HTR-8/SVneo (cell line): ENCODE results near the gene TRIM43B.
"Not testable (repeated sequence)": the region's sequence is repeated elsewhere in the genome, so short reads cannot be mapped to it uniquely, and the experiment has no call there.

Experiments
- DNase-seq: peaks from one replicate; pipeline ENCODE4 v3.0.0; 2011; ENCODE audit warnings: low spot score, mixed read lengths; ENCODE audit not compliant: insufficient read length
- FAIRE-seq: peaks from 2 replicates; lab custom pipeline; 2011; peaks lifted over from hg19 to GRCh38; lab: Jason Lieb, UNC

Gene TRIM43B

GRCh38 chr2:95484654-95485053, at the start of gene TRIM43B:
TRIM43B (minus strand) TSS chr2:95484754; CDS start chr2:95482714, 2,040 bp downstream.
- FAIRE-seq, DNase-seq: not testable (repeated sequence)

GRCh38 chr2:95531254-95531771, 46.8 kb upstream of the TRIM43B start:
- DNase-seq (no peak), FAIRE-seq (no peak)

GRCh38 chr2:95530734-95531133, 46.2 kb upstream of the TRIM43B start:
- FAIRE-seq = peak; percentile 77
- DNase-seq = peak; percentile 51

GRCh38 chr2:95526360-95527341, 42.1 kb upstream of the TRIM43B start:
- peak; percentile 31 for DNase-seq
- FAIRE-seq = no peak

- FAIRE-seq (no peak), DNase-seq (no peak)
These were observed 40.9 kb upstream of the TRIM43B start for GRCh38 chr2:95525294-95526035.

GRCh38 chr2:95524195-95524594, 39.6 kb upstream of the TRIM43B start:
- DNase-seq (no peak), FAIRE-seq (peak; percentile 4)

GRCh38 chr2:95514718-95515117, 30.2 kb upstream of the TRIM43B start:
- DNase-seq (no peak), FAIRE-seq (no peak)

GRCh38 chr2:95514226-95514625, 29.7 kb upstream of the TRIM43B start:
- FAIRE-seq, DNase-seq: not testable (repeated sequence)

- DNase-seq (no peak), FAIRE-seq (no peak)
These were observed 24.9 kb upstream of the TRIM43B start for GRCh38 chr2:95509408-95509807.

GRCh38 chr2:95505222-95505621, 20.7 kb upstream of the TRIM43B start:
- DNase-seq = no peak
- FAIRE-seq = no peak

GRCh38 chr2:95500854-95501253, 16.3 kb upstream of the TRIM43B start:
- DNase-seq = no peak
- no peak for FAIRE-seq

- DNase-seq = not testable (repeated sequence)
- peak; percentile 64 for FAIRE-seq
These were observed 7.5 kb upstream of the TRIM43B start for GRCh38 chr2:95492076-95492475.

GRCh38 chr2:95475025-95475424, 9.5 kb downstream of the TRIM43B start:
- FAIRE-seq, DNase-seq: not testable (repeated sequence)

GRCh38 chr2:95467984-95468383, 16.6 kb downstream of the TRIM43B start:
- DNase-seq, FAIRE-seq: not testable (repeated sequence)

GRCh38 chr2:95466572-95466971, 18.0 kb downstream of the TRIM43B start:
- DNase-seq, FAIRE-seq: not testable (repeated sequence)

- not testable (repeated sequence) for DNase-seq, FAIRE-seq
These were observed 21.3 kb downstream of the TRIM43B start for GRCh38 chr2:95463292-95463691.

GRCh38 chr2:95445317-95445716, 39.2 kb downstream of the TRIM43B start:
- DNase-seq = not testable (repeated sequence)
- FAIRE-seq = peak; percentile 59

- DNase-seq, FAIRE-seq: not testable (repeated sequence)
These were observed 42.0 kb downstream of the TRIM43B start for GRCh38 chr2:95442474-95443099.

GRCh38 chr2:95435872-95436209, 48.7 kb downstream of the TRIM43B start:
- FAIRE-seq = peak; percentile 57
- DNase-seq = not testable (repeated sequence)
